ENCODE data around the gene CD59.

The CD59 gene, protein sequence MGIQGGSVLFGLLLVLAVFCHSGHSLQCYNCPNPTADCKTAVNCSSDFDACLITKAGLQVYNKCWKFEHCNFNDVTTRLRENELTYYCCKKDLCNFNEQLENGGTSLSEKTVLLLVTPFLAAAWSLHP

DNA sequence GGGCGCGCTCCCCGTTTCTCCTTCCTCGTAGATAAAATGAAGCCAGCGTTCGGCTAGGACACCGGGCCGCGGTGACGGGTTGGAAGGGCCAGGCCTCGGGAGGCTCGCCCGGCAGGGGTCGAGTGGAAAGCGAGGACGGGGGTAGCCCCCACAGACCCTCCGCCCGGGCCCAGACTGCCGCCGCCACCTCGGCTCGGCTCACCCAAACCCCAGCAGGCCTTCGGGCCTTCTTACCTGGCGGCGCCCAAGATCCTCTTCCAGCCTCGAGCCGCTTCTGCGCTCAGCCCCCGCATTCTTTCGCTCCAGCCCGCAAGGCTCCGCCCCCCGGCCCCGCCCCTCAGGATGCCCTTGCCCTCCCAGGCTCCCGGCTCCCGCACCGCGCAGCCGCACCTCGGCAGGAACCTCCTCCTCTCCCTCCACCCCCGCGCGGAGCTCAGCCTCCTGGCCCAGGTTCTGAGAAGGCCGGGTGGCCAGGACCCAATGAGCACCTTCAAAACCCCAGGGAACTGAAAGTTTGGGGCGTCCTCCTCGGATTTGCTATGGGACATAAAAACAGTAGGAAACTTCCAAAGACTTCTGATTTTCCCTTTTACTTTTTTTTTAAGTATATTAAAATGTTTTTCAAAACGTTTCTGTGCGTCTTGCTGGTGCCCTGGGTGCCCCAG is at the start of gene CD59:
CD59 (minus strand) TSS at position 276 of the 665 bp plus-strand sequence. CDS start 13,978 bp downstream, outside the sequence.
- peak; percentile 91 for DNase-seq (ENCODE audit: low read depth)
- TF ChIP-seq, protein P1, sequence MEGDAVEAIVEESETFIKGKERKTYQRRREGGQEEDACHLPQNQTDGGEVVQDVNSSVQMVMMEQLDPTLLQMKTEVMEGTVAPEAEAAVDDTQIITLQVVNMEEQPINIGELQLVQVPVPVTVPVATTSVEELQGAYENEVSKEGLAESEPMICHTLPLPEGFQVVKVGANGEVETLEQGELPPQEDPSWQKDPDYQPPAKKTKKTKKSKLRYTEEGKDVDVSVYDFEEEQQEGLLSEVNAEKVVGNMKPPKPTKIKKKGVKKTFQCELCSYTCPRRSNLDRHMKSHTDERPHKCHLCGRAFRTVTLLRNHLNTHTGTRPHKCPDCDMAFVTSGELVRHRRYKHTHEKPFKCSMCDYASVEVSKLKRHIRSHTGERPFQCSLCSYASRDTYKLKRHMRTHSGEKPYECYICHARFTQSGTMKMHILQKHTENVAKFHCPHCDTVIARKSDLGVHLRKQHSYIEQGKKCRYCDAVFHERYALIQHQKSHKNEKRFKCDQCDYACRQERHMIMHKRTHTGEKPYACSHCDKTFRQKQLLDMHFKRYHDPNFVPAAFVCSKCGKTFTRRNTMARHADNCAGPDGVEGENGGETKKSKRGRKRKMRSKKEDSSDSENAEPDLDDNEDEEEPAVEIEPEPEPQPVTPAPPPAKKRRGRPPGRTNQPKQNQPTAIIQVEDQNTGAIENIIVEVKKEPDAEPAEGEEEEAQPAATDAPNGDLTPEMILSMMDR (IDR thresholded peaks at IDR 0.05; ENCODE audit: insufficient read depth, low read depth, low read length, missing control alignments) = no peak
- peak within 1 kb of the TSS; percentile 94 for H3K4me3 ChIP-seq (ENCODE audit: low read depth, low read length)

DNA sequence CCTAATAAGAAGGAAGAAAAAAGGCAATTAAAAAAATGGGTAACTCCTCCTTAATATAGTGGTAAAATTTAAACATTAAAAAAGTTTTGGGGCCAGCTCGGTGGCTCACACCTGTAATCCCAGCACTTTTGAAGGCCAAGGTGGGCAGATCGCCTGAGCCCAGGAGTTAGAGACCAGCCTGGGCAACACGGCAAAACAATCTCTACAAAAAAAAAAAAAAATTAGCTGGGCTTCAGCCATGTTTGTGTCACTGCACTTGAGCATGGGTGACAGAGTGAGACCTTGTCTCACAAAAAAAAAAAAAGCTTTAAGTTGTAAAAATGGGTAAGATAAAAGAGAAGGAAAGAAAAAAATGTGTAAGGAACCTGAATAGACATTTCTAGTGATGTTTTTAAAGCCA is 49.4 kb upstream of the CD59 start:
- TF ChIP-seq, protein P1 (IDR thresholded peaks at IDR 0.05; ENCODE audit: insufficient read depth, low read depth, low read length, missing control alignments) = no peak

DNA sequence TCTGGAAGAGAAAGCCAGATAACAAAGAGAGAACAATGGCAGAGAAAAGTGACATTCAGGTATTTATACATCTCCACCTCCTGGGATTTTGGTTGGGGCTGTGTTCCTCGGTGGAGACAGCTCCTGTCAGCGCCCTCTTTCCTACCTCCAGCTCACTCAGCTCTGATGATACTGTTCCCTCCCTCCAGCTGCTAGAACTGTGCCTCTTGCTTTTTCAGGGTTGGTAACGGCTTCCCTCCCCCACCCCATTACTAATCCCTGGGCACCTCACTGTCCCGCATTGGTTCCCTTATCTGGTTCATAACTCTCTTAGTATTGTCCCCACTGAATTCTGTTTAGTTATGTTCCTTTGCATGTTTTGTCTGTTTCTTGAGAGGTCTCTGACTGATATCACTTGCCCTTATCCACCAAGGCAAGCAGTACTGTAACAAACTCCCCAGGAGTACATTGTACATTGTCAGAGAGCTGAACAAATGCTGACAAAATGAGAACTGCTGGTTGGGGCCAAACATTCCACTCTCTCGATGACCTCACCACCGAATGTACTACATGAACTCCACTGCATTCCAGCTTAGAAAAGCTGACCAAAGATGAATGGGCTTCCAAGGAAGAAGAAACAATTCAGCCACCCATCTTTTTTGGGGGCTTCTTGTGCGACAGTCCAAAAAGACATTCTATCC is 43.8 kb upstream of the CD59 start:
- no peak for DNase-seq (ENCODE audit: low read depth)
- TF ChIP-seq, protein P1 (IDR thresholded peaks at IDR 0.05; ENCODE audit: insufficient read depth, low read depth, low read length, missing control alignments) = no peak

More for the DNA sequence above, 49.4 kb upstream of the CD59 start:
- DNase-seq (ENCODE audit: low read depth) = no peak
- H3K4me3 ChIP-seq (ENCODE audit: low read depth, low read length) = no peak overlapping the region

DNA sequence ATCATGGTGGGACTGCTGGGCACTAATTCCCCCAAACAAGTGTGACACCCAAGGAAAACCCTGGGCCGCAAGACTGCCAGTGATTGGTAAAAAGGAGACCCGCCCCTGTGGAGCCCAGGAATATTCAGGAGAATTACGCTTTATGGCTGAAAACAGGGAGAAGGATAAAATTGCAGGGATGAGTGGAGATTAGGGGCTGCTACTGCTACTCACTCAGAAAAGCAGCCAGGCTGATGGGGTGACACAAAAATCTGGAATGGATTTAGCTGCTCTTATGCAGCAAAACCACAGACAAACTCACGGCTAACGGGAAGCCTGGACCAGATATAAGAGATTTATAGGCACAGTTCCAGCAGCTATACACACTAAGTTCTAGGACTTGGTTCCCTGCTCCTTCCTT is 42.5 kb upstream of the CD59 start:
- H3K4me3 ChIP-seq (ENCODE audit: low read depth, low read length) = no peak overlapping the region
- no peak for DNase-seq (ENCODE audit: low read depth)

More for the DNA sequence above, 43.8 kb upstream of the CD59 start:
- H3K4me3 ChIP-seq (ENCODE audit: low read depth, low read length) = no peak overlapping the region

DNA sequence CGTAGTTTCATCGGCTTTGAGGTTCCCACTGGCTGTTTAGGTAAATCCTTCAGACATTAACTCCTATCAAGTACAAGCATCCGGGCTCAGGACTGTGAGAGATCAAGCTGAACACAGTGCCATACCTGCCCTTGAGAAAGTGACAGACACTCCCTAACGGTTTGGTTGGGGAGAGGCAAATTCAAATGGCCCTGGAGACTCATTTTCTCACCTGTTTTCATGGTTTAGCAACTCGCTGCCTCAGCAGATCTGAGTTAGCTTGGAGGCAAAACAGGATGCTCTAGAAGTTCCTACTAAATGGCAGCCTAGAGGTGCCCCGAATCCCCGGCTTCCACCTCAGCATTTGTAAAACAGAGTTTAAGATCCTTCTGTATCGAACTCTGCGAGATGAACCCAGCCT is 41.7 kb upstream of the CD59 start:
- TF ChIP-seq, protein P1 (IDR thresholded peaks at IDR 0.05; ENCODE audit: insufficient read depth, low read depth, low read length, missing control alignments) = no peak
- H3K4me3 ChIP-seq (ENCODE audit: low read depth, low read length) = no peak overlapping the region
- no peak for DNase-seq (ENCODE audit: low read depth)

More for the DNA sequence above, 42.5 kb upstream of the CD59 start:
- TF ChIP-seq, protein P1 (IDR thresholded peaks at IDR 0.05; ENCODE audit: insufficient read depth, low read depth, low read length, missing control alignments) = no peak

DNA sequence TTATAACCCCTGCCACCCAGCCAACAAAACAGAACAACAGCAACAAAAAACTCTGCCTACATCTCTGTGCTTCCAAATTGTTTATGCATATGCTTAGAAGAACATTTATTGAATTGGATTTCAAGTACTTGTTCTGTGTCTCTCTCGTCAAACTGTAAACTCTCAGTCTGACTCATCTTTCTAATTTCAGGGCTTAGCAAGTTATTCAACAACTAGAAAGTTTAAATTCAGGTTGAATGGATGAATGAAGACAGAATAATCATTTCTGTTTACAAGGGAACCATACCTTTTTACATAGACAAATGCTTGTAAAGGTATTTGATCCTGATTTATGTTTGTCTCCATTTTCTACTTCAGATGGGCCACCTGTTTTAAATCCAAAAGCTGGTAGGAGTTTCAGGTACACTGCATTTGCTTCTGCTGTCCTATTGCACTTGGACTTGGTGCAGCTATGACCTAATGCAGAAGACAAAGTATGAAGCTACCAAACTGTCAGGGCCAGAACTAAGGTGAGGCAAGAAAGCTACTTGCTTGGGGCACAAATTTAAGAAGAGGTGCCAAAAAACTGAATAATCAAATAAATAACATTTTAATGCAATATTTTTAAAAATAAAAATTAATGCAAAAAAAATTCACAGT is 39.7 kb upstream of the CD59 start:
- no peak overlapping the region for H3K4me3 ChIP-seq (ENCODE audit: low read depth, low read length)
- peak; percentile 34 for DNase-seq (ENCODE audit: low read depth)

More for the DNA sequence above, 39.7 kb upstream of the CD59 start:
- TF ChIP-seq, protein P1 (IDR thresholded peaks at IDR 0.05; ENCODE audit: insufficient read depth, low read depth, low read length, missing control alignments) = no peak

All from GM12865 (cell line).